OCI-M2 (cell line): ENCODE measurements around the gene C5orf63.
"Not testable (repeated sequence)": the region's sequence is repeated elsewhere in the genome, so short reads cannot be mapped to it uniquely, and the experiment has no call there.

Source experiments
- DNase-seq: peaks from one replicate; lab custom pipeline; 2025; ENCODE audit not compliant: unreplicated experiment; lab: John Stamatoyannopoulos, UW

Gene C5orf63

GRCh38 chr5:127038550-127038949, 34.8 kb downstream of the C5orf63 start:
- DNase-seq, result no peak

GRCh38 chr5:127031863-127032232, 41.5 kb downstream of the C5orf63 start:
- DNase-seq, result no peak

- DNase-seq, result no peak
These were observed 42.0 kb downstream of the C5orf63 start for GRCh38 chr5:127031147-127031862.

GRCh38 chr5:127030259-127031146, 42.8 kb downstream of the C5orf63 start, which contains the start of gene MARCHF3:
MARCHF3 (minus strand) TSS chr5:127030558; CDS start chr5:126918171, 112,387 bp downstream.
- peak; percentile 57 for DNase-seq

- DNase-seq, result no peak
These were observed 43.6 kb downstream of the C5orf63 start for GRCh38 chr5:127029581-127030258.

GRCh38 chr5:127028822-127029457, 44.4 kb downstream of the C5orf63 start:
- DNase-seq, result peak; percentile 25

GRCh38 chr5:127027539-127027938, 45.8 kb downstream of the C5orf63 start:
- no peak for DNase-seq

- no peak for DNase-seq
These were observed 47.1 kb downstream of the C5orf63 start for GRCh38 chr5:127026166-127026565.

- no peak for DNase-seq
These were observed 47.8 kb downstream of the C5orf63 start for GRCh38 chr5:127025467-127025866.

GRCh38 chr5:127024821-127025220, 48.5 kb downstream of the C5orf63 start:
- no peak for DNase-seq

- not testable (repeated sequence) for DNase-seq
These were observed 49.6 kb downstream of the C5orf63 start for GRCh38 chr5:127023552-127024191.

GRCh38 chr5:127022846-127023245, 50.5 kb downstream of the C5orf63 start:
- no peak for DNase-seq

GRCh38 chr5:127019928-127020327, 53.4 kb downstream of the C5orf63 start:
- DNase-seq, result no peak

- DNase-seq, result not testable (repeated sequence)
These were observed 56.6 kb downstream of the C5orf63 start for GRCh38 chr5:127016722-127017121.

- no peak for DNase-seq
These were observed 57.6 kb downstream of the C5orf63 start for GRCh38 chr5:127015716-127016115.

GRCh38 chr5:127014573-127014972, 58.7 kb downstream of the C5orf63 start:
- DNase-seq, result no peak

- DNase-seq, result no peak
These were observed 59.9 kb downstream of the C5orf63 start for GRCh38 chr5:127013407-127013806.

GRCh38 chr5:127012916-127013315, 60.4 kb downstream of the C5orf63 start:
- DNase-seq, result no peak

- no peak for DNase-seq
These were observed 61.2 kb downstream of the C5orf63 start for GRCh38 chr5:127011961-127012644.

- DNase-seq, result no peak
These were observed 62.1 kb downstream of the C5orf63 start for GRCh38 chr5:127011153-127011552.
